DND-41 (cell line): ENCODE data around the gene MAPK13.

ENCODE experiments used
- CTCF ChIP-seq: IDR thresholded peaks from 2 replicates; pipeline ENCODE4 v1.5.1; 2012; ENCODE audit warnings: borderline replicate concordance, low read length, moderate library complexity, mild to moderate bottlenecking; ENCODE audit not compliant: poor library complexity, severe bottlenecking; ENCODE audit errors: extremely low read depth
- EZH2 ChIP-seq: IDR thresholded peaks from 3 replicates; pipeline ENCODE4 v1.6.1; 2012; ENCODE audit warnings: borderline replicate concordance, low read depth, mild to moderate bottlenecking, moderate library complexity, low read length, inconsistent platforms; ENCODE audit not compliant: severe bottlenecking

DNA sequence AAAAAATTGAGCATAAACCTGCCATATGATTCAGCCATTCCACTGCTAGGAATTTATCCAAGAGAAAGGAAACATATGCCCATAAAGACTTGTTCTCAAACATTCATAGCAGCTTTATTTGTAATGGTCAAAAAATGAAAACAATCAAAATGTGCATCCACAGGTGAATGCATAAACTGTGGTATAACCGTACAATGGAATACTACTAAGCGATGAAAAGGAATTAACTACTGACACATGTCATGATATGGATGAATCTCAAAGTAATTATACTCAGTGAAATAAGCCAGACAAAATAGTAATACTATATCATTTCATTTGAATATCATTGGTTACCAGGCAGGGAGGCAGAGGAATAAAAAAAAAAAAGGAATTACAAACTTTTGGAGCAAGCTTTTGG is 40.4 kb downstream of the MAPK13 start:
- TF ChIP-seq CTCF (no peak), EZH2 (no peak)
